ENCODE data around the gene ZNF541.

DNA sequence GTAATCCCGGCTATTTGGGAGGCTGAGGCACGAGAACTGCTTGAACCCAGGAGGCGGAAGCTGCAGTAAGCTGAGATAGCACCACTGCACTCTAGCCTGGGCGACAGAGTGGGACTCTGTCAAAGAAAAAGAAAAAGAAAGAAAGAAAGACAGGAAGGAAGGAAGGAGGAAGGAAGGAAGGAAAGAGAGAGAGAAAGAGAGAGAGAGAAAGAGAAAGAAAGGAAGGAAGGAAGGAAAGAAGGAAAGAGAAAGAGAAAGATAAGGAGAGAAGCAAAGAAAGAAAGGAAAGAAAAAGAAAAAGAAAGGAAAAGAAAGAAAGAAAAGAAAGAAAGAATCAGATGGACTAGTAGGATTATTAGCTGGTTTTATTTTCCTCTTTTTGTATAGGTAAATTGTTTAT lies 22.8 kb downstream of the ZNF541 start:
- TF ChIP-seq POLR2A (IDR thresholded peaks at IDR 0.05; ENCODE audit: low read depth, low read length) (no peak), JUN (IDR thresholded peaks at IDR 0.05; ENCODE audit: borderline replicate concordance, insufficient read depth, insufficient read length, low read depth) (no peak), POLR2AphosphoS5 (IDR thresholded peaks at IDR 0.05; ENCODE audit: insufficient read depth, low read depth, low read length) (no peak), EZH2 (IDR thresholded peaks at IDR 0.05; ENCODE audit: borderline replicate concordance, low read depth, low read length, severe bottlenecking) (no peak), GATA2 (IDR thresholded peaks at IDR 0.05; ENCODE audit: insufficient read depth, insufficient read length, low read depth, low read length) (no peak)
- TF ChIP-seq, protein P1, sequence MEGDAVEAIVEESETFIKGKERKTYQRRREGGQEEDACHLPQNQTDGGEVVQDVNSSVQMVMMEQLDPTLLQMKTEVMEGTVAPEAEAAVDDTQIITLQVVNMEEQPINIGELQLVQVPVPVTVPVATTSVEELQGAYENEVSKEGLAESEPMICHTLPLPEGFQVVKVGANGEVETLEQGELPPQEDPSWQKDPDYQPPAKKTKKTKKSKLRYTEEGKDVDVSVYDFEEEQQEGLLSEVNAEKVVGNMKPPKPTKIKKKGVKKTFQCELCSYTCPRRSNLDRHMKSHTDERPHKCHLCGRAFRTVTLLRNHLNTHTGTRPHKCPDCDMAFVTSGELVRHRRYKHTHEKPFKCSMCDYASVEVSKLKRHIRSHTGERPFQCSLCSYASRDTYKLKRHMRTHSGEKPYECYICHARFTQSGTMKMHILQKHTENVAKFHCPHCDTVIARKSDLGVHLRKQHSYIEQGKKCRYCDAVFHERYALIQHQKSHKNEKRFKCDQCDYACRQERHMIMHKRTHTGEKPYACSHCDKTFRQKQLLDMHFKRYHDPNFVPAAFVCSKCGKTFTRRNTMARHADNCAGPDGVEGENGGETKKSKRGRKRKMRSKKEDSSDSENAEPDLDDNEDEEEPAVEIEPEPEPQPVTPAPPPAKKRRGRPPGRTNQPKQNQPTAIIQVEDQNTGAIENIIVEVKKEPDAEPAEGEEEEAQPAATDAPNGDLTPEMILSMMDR (IDR thresholded peaks at IDR 0.05; ENCODE audit: extremely low read depth in 1 of 2, insufficient read depth in 1 of 2, low read depth in 1 of 2, low read length in 2 of 2) = no peak
- TF ChIP-seq, protein P2, sequence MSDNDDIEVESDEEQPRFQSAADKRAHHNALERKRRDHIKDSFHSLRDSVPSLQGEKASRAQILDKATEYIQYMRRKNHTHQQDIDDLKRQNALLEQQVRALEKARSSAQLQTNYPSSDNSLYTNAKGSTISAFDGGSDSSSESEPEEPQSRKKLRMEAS (IDR thresholded peaks at IDR 0.05; ENCODE audit: insufficient read depth, insufficient read length) = no peak
